ENCODE measurements around the gene NPLOC4.

Gene NPLOC4

DNA sequence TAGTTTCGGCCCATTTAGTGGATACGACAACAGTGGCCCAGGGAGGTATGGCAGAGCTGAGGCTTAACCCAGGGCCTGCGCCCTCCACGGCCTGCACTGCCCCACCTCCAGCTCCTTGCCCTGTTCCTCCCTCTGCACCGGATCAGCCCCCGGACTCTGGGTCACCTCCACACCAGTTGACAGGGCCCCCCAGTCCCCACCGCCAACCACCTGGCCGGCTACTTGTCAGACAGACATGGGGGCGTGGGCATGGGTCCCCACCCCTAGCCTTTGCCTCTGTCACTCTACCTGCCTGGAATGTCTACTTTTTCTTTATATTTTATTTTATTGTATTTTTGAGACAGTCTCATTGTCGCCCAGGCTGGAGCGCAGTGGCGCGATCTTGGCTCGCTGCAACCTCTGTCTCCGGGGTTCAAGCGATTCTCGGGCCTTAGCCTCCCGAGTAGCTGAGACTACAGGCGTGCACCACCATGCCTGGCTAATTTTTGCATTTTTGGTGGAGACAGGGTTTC, 121.3 kb downstream of the NPLOC4 start:
- no peak for DNase-seq

DNA sequence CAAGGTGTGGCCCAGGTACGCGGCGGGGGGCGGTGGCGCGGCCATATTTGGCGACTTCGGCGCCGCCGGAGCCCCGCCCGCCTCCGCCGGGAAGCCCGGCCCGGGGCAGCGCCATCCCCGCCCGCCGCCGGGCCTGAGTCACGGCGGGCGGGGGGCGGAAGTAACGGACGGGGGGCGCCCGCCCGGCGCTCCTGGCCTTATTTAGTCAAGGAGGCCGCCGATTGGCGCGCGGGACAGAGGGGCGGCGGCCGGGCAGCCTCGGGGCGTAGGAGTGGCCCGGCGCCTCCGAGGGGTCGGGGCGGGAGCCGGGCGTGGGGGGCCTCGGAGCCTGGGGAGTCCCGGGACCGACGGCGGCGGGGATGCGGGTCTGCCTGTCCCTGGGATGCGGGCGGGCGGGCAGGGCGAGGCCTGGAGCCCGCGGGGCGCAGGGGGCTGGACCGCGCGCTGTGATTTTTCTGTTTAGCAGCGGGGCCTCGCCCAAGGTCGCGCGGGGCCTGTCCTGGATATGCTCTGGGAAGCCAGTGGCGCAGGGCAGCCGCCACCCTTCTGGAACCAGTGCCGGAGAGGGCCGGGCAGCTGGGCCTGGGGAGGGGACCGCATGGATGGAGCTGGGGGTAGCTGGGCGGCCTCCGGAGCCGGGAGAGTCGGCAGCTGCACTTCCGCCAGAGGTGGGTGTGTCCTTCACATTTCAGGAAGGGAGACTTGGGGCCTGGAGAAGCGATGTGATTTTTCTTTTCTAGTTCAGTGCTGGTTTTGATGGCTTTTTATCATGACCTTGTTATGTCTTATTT, 122.0 kb downstream of the NPLOC4 start:
- peak; percentile 39 for DNase-seq

DNA sequence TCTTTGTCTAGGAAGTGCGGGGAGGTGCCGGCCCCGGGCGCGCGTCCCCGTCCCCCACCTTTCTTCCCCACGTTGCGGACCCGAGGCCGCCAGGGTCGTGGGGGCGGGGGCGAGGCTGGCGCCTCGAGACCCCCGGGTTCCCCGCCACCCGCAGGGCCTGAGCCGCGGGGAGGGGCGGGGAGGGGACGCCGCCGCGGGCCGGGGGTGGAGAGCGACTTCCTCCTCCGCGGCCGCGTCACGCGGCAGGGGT, 122.5 kb downstream of the NPLOC4 start:
- DNase-seq, result peak; percentile 71

DNA sequence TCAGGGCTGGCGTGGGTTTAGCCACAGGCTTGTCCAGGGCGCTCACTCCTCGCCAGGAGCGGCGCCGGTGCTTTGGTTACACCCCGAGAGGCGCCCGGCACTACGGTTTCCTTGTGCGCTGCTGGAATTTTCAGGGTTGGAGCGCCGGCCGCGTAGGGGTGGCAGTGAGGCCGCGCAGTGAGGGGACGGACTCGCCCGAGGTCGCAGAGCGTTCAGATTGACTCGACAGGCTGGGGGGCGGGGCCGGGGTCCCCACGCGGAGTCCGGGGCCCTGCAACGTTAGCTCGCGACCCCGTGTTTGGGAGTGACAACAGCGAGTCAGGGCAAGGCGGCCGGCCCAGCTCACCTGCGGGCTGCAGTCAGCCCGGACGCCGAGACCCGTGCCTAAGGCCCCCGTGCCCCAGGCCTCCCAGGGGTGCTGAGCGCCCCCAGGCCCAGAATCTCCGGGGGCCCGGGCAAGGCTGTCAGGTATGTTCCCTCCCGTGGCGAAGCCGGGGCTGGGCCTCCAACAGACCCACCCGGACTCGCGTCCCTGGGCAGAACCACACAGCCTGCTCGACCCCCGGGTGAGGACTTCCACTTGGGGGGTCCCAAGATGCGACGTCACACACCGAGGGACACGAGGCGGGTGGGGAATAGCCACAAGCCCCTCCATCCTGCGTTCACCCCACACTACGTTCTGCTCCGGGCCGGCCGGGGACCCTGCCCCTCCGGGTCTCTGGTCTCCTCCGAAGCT, 123.0 kb downstream of the NPLOC4 start:
- DNase-seq, result peak; percentile 62

DNA sequence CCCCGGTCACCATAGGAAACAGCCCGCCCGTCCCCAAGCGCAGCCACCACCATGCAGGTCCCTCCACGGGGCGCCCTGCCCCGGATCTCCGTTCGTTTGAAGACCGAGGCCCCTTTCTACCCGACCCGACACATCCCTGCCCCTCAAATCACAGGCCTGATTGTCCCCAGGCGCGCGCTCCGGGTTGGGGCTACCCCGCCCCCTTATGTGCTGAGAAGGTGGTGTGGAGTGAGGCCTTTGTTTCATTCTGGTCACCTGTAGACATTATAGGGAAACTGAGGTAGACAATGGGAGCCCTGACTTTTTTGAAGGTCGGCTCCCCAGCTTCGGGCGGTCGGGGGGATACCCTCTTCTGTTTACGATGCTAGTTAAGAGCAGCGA, 123.5 kb downstream of the NPLOC4 start:
- DNase-seq, result peak; percentile 66

DNA sequence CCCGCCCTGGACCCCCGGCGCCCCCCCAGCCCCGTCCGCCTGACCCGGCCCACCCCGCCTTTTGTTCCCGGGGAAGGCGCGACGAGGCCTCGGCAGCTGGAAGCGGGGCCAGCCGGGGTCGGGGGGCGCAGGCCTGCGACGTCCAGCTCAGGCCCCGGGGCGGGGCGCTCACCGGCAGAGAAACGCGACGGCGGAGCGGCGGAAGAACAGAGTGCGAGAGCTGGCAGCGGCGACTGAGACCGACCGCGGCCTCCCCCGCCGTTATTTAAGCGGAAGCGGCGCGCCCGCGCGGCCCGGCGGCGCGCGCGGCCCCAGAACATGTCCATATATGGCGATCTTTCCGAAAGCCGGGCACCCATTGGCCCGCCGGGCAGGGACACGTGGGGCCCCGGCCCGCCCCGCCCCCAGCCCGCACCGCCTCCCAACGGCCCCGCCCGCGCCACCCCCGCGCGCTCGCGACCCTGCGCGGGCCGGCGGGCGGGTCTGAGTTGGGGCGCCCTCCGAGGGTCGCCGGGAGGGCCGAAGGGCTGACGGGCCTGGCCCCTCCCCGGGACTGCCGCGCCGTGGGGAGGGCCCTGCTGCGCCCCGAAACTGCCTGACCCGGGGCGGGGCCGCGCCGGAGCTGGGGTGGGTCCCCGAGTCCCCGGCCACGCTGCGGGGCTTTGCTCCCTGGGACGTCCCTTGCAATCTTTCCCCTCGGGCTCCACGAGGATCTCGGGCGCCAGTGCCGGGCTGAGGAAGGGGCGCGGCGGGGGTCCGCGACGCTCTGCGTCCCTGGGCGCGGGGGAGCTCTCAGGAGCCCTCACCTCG, 124.1 kb downstream of the NPLOC4 start, which contains the start of gene ACTG1:
Gene ACTG1, minus strand, starts transcription at position 238 of the 810 bp plus-strand sequence. CDS start 445 bp downstream, outside the sequence.
- peak; percentile 86 for DNase-seq

DNA sequence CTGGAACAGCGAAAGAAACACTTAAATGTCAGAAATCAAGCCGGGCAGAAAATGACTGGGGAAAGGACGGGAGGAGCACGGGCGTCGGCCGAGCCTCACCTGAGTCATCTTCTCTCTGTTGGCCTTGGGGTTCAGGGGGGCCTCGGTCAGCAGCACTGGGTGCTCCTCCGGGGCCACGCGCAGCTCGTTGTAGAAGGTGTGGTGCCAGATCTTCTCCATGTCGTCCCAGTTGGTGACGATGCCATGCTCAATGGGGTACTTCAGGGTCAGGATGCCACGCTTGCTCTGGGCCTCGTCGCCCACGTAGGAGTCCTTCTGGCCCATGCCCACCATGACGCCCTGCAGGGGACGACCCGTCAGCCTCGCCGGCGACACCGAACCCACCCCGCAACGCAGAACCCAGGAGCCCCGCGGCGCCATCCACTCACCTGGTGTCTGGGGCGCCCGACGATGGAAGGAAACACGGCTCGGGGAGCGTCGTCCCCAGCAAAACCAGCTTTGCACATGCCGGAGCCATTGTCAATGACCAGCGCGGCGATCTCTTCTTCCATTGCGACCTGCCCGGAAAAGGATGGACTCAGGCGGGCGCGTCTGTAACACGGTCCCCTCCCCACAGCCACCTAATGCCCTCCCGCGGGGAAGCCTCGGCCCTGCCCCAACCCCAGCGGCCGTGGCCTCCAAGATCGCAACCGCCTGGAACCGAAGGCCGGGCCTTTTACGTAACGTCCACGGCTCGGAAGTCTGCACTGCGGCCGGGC, 124.9 kb downstream of the NPLOC4 start:
- no peak for DNase-seq

DNA sequence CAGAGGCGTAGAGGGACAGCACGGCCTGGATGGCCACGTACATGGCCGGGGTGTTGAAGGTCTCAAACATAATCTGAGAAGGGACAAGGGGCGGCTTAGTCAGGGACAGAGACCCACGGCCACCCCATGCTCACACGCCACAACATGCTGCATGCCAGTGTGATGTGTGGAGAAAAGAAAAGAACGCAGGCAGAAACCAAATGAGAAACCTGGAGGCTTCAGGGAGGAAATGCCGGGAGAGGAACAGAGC, 125.4 kb downstream of the NPLOC4 start:
- DNase-seq, result no peak

DNA sequence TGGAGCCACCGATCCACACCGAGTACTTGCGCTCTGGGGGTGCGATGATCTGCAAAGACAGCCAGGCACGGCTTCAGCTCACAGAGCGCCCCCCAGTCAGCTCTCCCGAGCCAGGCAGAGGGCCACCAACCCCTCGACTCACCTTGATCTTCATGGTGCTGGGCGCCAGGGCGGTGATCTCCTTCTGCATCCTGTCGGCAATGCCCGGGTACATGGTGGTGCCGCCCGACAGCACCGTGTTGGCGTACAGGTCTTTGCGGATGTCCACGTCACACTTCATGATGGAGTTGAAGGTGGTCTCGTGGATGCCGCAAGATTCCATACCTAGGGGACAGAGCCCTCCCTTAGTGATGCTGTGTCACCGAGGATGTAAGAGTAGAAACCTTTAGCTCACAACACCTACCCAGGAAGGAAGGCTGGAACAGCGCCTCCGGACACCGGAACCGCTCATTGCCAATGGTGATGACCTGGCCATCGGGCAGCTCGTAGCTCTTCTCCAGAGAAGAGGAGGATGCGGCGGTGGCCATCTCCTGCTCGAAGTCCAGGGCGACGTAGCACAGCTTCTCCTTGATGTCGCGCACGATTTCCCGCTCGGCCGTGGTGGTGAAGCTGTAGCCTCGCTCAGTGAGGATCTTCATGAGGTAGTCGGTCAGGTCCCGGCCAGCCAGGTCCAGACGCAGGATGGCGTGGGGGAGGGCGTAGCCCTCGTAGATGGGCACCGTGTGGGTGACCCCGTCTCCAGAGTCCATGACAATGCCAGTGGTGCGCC, 125.9 kb downstream of the NPLOC4 start:
- no peak for DNase-seq

DNA sequence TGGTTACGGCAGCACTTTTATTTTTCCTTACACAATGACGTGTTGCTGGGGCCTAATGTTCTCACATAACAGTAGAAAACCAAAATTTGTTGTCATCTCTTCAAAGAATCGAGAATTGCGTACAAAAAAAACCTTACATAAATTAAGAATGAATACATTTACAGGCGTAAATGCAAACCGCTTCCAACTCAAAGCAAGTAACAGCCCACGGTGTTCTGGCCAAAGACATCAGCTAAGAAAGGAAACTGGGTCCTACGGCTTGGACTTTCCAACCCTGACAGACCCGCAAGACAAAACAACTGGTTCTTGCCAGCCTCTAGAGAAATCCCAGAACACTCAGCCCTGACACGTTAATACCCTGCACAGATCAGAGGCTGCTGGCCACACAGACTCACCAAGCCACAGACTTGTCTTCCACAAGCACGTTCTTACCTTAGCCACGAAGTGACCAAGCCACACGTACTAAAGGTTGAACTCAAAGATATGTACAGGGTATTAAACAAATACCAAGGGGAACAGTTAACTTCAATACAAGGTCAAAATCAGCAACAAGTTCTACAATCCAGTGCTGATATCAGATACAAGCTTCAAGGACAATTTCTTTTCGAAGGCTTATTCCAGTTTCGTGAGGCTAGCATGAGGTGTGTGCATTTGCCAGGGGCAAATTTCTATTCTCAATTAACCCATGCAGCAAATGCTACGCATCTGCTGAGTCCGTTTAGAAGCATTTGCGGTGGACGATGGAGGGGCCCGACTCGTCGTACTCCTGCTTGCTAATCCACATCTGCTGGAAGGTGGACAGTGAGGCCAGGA, 126.7 kb downstream of the NPLOC4 start:
- DNase-seq, result no peak

DNA sequence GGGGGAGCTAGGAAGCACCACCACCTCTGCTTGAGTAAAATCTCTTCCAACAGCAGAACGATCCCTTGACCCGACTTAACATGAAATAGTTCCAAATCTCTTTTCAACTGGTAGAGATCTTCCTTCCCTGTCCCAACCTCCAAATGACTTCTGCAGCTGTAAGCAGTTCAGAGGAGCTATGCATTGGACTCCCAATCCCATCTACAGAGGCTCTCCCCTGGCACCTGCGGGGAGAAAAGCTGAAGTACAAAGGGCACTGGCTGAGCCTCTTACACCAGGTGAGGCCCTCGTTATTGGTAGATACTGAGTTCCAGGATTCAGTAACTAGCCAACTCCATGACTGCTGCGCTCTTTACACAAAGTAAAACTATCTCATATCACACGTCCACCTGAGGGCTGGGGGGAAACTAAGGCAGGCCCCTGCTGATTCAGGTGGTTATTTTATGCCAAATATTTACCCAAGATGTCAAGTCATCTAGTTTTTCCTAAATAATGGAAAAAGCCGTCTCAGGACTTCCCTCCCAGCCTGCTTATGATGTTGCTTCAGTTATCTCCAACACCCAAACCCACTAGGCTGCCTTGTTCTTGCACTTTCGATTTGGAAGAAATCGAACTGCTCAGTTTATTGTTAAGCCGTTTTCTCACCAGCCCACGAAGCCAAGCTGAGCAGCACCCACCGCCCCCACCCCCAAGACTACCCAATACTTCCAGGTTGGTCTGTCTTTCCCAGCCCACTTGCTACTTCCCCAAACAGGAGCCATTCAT, 127.5 kb downstream of the NPLOC4 start:
- DNase-seq, result peak; percentile 15

DNA sequence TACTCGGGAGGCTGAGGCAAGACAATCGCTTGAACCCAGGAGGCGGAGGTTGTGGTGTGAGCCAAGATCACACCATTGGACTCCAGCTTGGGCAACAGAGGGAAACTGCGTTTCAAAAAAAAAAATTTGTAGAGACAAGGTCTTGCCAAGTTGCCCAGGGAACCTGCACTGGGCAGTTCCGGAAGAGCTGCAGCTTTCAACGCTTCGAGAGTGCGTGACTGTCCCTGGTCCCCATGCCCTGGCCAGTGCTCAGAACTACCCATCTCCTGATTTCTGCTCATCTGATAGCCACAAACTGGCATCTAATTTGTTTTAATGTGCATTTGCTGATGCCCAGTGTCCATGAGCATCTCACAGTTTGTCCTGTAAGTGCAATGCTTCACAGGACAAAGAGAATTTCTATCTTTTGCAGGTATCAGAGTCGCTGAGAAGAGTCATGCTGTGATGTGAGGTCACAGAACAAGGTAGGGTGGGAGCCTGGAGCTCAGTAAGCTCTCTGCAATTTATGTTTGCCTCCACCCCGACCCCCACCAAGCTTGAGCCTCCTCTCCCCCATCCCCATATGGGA, 128.2 kb downstream of the NPLOC4 start:
- DNase-seq, result no peak
